Fibroblast of mammary gland (primary cell): ENCODE data around the gene ATP6V0E2.

Experiments used
- DNase-seq: peaks from one replicate; pipeline ENCODE4 v3.0.0-alpha.2; 2010; ENCODE audit warnings: low read depth
- H3K4me3 ChIP-seq: 2 replicates; pipeline ENCODE4 v1.5.1; 2011; ENCODE audit warnings: low read depth, mild to moderate bottlenecking, low read length, moderate library complexity; ENCODE audit not compliant: control insufficient read depth
- CTCF ChIP-seq: conservative IDR thresholded peaks from 2 replicates; pipeline ENCODE4 v1.5.1; 2011; ENCODE audit warnings: low read depth, low read length, inconsistent platforms; ENCODE audit not compliant: control insufficient read depth, insufficient read depth

The ATP6V0E2 gene

GRCh38 chr7:149861728-149862045 is 12.1 kb upstream of the ATP6V0E2 start:
- no peak for TF ChIP-seq CTCF
- DNase-seq: no peak
- H3K4me3 ChIP-seq: no peak overlapping the region

GRCh38 chr7:149862156-149862555 is 11.6 kb upstream of the ATP6V0E2 start:
- H3K4me3 ChIP-seq: no peak overlapping the region
- no peak for DNase-seq
- TF ChIP-seq CTCF: no peak

GRCh38 chr7:149863500-149863899 is 10.3 kb upstream of the ATP6V0E2 start:
- no peak for DNase-seq
- TF ChIP-seq CTCF: no peak
- no peak overlapping the region for H3K4me3 ChIP-seq

GRCh38 chr7:149864023-149864422 is 9.7 kb upstream of the ATP6V0E2 start:
- H3K4me3 ChIP-seq: no peak overlapping the region
- no peak for TF ChIP-seq CTCF

GRCh38 chr7:149864751-149865150 is 9.0 kb upstream of the ATP6V0E2 start:
- no peak for DNase-seq
- TF ChIP-seq CTCF: no peak
- H3K4me3 ChIP-seq: no peak overlapping the region

More at GRCh38 chr7:149864023-149864422, 9.7 kb upstream of the ATP6V0E2 start:
- no peak for DNase-seq

GRCh38 chr7:149865437-149865836 is 8.3 kb upstream of the ATP6V0E2 start:
- no peak for TF ChIP-seq CTCF
- no peak overlapping the region for H3K4me3 ChIP-seq
- DNase-seq: no peak

GRCh38 chr7:149866139-149866778 is 7.5 kb upstream of the ATP6V0E2 start:
- DNase-seq: no peak
- TF ChIP-seq CTCF: no peak
- no peak overlapping the region for H3K4me3 ChIP-seq
